Endothelial cell of hepatic sinusoid (primary cell): ENCODE data around the gene KIF6.

Experiments used
- in situ Hi-C: cut with HindIII; loops from 2 replicates; pipeline ENCODE4 v1.10.0; 2017; ENCODE audit warnings: low sequenced_read_pairs

Gene KIF6

DNA sequence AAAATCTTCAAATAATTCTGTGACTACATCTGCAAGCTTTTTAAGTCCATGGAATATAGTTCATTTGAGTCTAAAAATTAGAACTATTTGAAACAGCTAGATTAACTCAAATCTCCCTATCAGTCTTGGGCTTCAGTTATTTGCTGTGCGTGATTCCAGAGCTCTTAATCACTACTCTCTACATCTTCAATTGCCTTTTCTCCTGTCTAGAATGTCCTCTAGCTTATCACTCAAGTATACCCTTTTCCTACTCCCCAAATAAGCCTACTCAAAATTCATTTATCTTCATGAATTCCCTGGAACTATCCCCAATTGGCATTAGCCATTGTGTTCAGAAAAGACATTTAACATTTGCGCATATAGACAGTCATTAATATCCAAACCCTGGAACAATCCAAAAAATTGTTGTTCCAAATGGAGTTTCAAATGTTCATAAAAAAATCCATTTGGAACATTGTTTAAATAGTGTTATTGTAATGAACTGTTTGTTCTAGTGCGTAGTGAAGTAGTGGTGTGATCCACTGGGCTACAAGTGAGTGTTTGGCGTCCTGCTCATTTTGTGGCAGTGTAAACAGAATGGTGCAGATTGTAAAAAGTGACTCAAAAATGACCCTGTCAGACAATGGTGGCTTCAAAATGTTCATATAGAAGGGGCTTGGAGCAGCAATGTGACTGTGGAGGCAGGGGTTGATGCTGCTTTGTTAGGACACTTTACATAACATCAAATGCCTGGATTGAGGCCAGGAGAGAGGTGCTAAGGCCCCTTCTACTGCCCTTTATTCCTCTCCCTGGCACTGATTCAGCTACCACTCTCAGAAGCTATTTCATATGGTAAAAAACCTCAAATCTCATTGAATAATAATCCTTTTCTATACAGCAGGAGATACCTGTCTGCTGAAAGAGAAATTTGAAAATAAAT, 122.3 kb downstream of the KIF6 start:
- in situ Hi-C loops: loop anchor here (5.0 kb wide), 1 partner anchor 74 kb away; no protein-coding TSS in a partner anchor

DNA sequence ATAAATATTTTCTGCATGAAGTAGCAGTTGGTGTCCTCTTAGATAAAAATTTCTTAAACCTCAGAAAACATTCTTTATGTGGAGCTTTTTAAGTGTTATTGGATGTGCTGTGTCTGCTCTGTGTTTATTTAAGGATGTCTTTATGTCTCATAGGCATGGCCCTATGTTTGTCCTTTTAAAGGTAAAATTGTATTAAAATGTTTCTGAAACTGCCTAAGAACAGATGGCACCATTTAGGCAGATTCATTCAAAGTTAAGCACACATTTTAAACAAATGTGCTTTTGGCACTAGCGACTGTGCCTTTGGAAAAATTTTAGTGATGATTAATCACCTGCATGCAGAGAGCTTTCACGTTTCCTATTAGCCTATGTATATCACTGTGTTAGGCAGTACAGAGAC, 125.2 kb downstream of the KIF6 start:
- in situ Hi-C loops: loop anchor here (5.0 kb wide), 1 partner anchor 77 kb away; no protein-coding TSS in a partner anchor

DNA sequence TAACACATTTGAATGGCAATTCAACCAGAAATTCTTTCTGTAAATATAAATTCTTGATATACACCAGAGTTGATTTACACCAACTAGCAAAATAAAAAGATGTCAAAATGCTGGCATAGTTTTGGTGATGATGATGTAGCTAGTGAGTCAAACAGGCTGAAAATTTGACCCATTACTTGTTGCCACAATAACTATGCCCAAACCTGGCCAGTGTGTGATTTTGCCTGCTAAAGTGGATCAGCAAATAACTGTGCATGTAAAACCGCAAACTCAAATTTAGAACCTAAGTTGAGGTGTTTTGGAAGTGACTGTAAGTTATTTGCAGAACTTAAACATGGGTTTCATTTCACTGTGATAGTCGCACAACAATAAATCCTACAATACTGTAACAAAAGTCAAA, 125.9 kb downstream of the KIF6 start:
- in situ Hi-C loops: no loop called here

DNA sequence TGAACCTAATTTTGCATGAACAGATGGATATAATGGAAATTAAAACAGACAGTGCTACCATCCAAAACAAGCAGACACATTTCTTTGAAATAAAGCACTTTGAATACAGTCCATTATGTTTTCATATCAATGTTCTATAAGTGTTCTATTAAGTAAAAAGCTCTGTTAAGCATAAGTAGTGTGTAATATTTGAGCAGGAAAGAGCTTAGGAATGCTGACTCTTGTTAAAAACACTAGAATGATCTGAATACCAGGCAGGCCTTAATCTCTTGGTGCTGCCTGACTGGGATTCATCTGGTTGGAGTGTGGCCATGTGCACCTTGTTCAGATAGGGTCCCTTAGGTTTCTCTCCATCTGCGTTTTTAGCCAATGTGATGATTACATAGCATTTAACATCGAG, 130.9 kb downstream of the KIF6 start:
- in situ Hi-C loops: no loop called here

DNA sequence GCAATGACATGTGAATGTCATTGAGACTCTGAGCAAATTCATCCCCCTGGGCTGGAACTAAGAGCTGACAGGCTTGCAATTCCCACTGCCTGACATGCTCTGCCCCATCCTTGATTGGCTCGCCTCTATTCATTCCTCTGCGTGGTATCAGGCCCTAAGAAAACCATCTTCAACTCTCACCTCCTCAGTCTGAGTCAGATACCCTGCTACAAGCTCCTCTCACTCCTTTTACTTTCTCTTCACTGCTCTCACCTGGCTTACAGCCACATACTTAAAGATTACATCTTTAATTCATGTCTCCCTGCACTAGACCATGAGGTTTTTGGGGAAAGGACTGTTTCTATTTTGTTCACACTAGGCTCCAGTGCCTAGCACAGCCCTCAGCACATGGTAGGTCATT, 131.6 kb downstream of the KIF6 start:
- in situ Hi-C loops: no loop called here

DNA sequence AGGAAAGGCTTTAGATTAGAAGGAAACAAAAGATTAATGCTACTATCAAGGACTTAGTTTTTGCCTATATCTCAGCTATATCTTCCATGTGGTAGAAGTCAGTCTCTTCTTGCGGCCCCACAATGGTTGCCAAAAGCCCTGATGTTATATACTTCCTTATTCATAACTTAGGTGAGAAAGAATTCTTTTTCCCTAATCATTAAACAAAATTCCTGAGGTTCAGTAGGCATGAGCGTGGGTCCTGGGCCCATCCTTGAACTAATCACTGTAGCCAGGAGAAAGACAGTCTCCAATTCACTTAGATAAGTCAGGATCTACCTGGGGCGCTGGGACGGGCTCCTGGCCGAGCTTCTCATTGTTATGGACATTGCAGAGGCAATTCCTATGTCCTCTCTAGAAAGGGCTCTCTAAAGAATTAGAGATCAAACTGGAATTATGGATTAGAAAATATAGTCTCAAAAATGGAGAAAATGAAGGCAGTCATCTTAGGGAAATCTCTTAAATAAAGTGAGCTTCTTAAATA, 134.3 kb downstream of the KIF6 start:
- in situ Hi-C loops: no loop called here

DNA sequence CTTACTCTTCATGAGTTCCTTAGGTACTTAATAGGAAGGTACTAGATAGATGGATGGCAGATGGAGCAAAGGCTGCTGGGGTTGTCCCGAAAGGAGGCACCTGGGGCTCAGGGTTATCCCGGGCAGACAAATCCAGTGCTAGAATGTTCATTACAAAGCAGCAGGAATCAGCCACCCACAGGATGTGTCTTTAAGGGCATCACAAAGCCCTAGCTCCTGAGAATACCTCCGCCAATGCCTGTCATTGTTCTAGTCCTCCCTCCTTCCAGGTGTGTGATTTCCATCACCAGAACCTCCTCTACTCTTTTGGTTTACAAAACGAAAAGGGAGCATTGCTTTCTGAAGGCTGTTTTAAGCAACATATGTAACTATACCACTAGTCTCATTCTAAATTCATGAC, 138.1 kb downstream of the KIF6 start:
- in situ Hi-C loops: no loop called here

DNA sequence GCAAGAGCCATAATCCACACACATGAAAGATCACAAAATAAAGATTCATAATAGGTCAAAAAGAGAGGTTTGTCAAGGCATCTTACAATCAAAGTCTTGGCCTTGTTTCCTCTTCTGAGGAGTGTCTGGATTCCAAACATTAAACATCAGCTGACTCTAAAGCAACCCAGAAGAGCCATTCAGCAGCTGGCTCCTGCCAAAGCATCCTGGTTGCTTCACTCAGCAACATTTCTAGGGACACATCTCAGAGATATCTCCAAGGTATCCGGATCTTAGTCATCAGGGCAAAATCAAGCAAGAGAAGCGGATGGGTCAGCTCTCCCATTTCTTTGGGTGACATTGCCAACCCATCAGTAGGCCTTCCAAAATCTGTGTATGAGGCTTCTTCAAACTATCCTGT, 139.6 kb downstream of the KIF6 start:
- in situ Hi-C loops: no loop called here

DNA sequence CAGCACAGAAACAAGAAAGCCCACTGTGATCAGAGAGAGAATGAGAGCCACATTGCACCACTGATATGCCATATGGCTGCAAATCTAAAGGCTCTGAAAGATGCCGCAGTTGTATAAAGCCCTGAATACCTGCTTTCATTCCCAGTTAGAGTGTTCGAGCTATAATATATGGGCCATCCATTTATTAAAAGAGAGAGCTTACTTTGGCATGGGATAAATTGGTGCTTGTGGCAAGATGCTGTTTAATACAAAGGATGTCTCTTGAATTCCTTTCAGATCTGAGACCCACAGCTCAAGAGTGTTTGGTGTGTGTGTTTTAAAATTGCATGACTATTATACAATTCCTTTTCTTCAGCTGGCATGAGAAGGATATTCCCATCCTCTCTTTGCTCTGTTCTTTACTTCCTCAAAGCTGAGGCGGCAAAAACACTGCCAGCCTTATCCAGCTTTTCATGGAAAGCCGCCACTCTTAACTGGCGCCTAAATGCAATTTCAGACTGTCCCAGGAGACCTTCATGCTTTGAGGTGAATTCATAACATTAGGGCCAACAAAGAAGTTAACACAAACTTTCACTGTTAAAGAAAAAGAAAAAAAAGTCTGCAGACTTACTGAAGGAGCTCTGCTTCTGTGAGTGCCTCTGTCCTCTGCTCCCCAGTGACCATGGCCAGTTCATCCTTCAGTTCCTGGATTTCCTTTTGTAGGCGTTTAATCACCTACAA, 147.6 kb downstream of the KIF6 start:
- in situ Hi-C loops: loop anchor here (5.0 kb wide), 1 partner anchor 40 kb away; no protein-coding TSS in a partner anchor

DNA sequence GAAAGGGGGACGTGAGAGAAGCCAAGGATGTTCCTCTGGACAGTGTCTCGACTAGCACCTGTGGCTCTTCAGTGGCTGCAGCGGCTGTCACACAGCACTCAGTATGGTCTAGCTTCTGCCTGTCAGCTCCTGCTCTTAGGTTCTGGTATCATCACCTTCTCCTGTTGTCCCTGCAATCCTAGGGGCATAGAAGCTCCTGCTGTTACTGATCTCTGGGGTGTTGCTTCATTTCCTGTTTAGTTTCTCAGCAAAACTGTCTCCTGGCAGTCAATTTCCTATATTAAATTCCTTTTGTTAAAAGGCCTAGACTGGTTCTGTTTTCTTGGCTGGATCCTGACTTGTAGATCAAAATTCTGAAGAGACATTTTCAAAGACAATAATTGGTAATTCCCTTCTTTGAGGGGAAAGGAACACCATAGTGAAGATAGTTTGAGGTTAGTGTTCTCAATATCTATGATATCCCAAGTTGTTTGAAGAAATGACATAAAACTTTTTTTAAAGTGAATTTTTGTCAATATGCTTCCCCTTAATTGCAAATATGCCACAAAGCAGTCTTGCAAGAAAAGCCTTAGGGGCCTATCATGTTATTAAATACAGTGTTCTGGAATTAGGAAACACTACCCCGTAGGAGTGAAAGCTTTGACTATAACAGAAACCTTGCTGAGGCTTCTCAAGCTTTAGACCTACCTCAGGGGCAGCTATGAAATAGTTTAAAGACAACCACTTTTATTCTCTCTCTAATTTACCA, 148.5 kb downstream of the KIF6 start:
- in situ Hi-C loops: loop anchor here (5.0 kb wide), 1 partner anchor 41 kb away; no protein-coding TSS in a partner anchor

DNA sequence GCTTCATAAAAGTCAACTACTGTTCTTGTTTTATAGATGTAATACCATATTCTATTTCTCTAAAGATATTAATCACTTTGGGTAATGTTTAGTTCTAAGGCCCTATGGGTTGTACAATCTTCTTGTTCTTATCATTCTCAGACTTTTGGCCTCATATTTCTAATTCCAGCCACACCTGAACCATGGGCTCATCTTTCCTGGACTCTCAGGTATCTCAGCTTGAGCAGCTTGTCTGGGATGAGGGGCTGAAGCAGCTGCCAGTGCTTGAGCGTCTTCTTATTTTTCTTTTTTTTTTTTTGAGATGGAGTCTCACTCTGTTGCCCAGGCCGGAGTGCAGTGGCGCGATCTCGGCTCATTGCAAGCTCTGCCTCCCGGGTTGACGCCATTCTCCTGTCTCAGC, 150.2 kb downstream of the KIF6 start:
- in situ Hi-C loops: loop anchor here (5.0 kb wide), 1 partner anchor 42 kb away; no protein-coding TSS in a partner anchor

DNA sequence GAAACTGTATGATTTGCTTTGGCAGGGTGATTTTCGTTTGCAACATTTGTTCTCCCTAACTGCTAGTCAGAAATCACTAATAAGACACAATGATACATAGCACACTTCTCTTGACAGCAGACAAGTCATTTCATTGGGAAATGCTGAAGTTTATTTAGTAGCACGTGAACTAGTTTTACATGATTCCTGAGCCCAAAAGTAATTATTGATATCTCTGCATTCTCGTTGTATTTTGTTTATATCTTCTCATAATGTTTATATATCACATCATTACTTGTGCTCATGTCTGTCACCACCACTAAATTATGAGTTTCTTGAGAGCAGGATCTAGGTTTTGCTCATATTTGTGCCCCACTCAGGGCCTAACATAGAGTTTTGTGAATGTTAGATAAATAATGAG, 151.7 kb downstream of the KIF6 start:
- in situ Hi-C loops: no loop called here

DNA sequence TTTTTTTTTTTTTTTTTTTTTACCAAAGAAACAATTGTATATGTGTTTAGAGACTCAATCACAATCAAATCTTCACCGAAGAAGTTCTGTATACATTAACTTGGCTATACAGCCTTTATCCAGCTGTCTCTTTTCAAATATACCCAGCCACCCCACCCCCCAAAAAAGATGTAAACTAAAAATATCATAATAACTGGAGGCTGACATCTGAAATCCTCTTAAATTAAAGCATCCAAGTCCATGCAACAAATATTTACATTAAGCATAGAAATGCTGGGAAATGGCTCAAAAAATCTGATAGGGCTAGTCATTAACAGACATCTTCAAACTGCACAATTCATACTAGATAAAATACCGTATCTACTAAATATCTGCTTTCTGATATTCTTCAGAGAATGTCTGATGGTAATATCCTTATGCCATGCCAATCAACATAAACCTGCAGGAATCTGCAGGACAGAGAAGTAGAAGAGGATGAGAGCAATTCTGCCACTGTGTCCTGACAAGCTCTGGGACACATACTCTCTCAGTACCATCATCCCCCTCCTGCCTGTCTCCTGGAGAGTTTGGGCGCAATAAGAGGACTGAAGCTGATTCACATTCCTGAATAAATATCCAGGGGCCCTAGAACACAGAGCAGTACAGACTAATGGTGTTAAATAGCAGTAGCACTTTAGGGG, 152.4 kb downstream of the KIF6 start:
- in situ Hi-C loops: no loop called here

DNA sequence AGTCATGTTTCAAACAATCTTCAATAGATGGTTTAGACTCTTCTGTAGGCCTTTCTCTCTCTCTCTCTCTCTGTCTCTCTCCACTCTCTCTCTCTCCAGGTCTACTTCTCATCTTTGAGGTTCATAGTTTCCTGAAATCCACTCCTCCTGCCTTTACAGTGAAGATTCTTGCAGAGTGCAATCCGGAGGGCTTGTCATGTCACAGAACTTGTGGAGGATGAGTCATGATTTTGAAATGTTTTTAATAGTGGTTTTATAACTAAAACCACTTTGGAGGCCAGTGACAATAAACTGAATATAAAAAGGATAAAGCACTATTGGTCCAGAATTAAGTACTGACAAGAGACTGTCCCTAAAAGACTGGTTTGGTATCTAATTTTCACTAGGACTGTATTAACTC, 156.3 kb downstream of the KIF6 start:
- in situ Hi-C loops: no loop called here

DNA sequence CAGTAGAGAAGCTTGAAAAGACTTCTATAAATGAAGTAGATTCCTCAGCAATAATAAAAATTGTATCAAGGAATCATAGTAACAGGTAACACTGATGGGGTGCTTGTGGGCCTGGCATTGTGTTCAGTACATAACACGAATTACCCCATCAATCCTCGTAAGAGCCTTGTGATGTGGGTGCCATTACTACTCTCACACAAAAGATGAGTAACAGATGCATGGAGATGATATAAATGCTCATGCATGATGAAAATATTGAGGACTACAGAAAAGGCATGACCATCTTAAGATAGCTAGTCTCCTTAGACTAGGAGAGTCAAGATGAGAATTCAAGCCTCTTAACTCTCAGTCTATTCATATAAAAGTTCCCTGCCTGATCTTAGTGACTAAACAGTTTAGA, 158.1 kb downstream of the KIF6 start:
- in situ Hi-C loops: no loop called here

DNA sequence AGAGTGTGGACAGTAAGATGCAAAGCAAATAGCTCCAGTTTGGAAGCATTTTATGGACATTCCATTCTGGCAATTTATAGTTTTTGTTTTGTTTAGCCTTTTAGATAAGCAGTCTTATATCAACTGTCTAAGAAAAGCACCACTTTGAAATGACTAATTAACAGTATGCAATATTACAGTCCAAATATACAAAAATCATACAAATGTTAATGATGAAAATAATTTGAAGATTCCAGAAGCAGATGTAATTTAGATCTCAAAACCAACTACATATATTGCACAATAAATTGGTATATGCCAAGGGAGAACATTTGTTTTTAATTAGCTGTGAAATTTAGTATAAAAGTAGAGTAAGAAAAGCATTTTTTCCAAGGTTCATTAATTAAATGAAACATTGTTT, 158.8 kb downstream of the KIF6 start:
- in situ Hi-C loops: no loop called here

DNA sequence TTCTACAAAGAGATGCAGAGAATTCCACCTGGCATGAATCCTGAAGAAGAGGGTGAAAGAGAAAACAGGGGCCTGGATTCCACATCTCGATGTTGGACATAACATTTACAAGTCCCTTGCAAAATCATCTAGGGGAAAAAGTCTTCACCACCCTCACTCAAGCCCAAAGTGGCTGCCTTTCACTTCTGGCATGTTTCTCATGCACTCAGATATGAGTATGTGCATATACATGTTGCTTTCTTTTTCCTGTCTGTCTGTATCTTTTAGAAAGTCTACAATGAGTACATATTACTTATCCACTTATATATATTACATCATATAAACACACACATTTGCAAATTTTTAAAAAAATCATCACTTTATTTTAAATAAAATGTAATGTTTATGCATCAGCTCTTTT, 159.3 kb downstream of the KIF6 start:
- in situ Hi-C loops: no loop called here

DNA sequence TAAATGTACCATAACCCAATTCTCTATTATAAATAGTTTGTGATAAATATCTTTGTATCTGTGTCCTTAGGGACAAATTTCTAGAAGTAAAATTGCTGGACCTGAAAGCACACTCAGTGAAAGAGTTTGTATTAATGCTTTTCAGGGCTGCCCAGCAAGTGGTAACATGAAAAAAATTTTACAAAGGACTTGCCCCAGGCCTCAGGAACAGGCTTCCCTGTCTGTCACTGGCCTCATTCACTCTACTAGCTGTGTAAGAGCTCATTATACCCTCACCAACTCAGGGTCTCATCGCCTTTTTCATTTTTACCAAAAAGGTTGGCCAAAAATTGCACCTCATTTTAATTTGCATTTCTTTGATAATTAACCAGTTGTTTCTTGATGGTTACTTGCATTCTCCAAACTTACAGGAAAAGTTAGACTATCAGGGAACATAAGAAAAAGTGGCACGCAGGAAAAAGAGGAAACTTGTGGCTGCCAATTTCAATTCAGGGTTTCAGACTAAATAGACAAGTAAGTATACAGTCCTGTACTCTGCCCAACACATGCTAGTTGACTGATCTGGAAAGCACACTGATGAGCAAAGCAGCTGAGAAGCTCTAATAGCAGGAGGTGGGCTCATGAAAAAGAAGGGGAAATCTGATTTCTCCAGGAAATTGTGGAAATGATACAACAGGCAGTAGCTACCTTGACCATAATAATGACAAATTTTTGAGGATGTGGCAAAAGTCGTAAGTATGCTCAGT, 161.5 kb downstream of the KIF6 start:
- in situ Hi-C loops: no loop called here

DNA sequence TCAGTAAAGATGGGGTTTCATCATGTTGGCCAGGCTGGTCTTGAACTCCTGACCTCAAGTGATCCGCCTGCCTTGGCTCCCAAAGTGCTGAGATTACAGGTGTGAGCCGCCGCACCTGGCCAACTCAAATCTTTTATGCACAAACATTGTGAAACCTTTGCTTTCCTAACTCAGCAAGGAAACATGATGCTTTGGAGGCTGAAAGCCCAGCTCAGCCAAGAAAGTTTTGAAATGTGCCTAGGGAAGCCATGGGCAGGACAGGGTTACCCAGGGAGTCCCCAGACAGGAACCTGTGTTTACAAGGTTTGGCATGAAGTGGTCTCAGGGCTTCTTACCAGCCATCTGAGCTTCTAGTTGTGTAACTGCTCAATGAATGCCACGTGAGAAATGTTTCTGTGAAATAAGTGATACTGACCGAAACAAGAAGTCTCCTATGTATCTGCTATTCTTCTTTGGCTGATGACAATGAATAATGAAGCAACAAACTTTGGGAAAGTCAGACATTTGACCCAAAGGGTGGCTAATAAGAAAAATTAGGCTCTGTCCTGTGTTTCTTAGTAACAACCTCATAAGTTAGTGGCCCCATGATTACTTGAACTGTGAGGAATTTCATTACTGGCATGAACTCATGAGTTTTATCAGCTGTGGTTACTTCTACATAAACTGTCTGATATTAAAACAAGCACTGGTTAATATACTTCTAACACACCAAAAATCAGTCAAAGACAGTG, 163.5 kb downstream of the KIF6 start:
- in situ Hi-C loops: no loop called here
